ENCODE results near the gene TOMM6. TPM values are rescaled to one million over a fixed set of nuclear protein-coding genes. Genes with fewer than 3 reads are reported as not detected.

The TOMM6 gene
- 123 TPM for total RNA-seq

GRCh38 chr6:41787219-41787917, at the start of gene TOMM6:
TOMM6 (plus strand) TSS chr6:41787694; CDS start chr6:41787698, 4 bp downstream.
- peak; percentile 97 for DNase-seq (ENCODE audit: low spot score)

DNA sequence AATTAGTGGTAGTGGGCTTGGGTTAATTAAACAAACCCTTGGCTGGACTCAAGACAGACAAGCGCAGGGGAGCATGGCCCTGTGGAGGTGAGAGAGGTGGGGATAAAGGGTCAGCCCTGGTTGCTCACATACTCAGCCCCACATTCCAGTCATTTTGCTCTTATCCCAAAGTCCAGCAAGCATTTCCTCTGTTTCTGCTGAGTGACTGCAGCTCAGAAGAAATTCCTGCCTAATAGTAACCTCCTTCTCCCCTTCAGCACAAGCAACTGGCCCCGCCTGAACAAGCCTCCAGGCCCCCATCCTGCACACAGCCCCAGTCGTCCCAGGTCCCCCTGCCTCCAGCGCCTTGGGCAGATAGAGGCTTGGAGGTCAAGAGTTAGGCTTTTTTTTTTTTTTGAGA, 48.5 kb upstream of the TOMM6 start:
- no peak for DNase-seq (ENCODE audit: low spot score)

- no peak for DNase-seq (ENCODE audit: low spot score)
These were observed 46.9 kb upstream of the TOMM6 start for GRCh38 chr6:41740366-41741162.

DNA sequence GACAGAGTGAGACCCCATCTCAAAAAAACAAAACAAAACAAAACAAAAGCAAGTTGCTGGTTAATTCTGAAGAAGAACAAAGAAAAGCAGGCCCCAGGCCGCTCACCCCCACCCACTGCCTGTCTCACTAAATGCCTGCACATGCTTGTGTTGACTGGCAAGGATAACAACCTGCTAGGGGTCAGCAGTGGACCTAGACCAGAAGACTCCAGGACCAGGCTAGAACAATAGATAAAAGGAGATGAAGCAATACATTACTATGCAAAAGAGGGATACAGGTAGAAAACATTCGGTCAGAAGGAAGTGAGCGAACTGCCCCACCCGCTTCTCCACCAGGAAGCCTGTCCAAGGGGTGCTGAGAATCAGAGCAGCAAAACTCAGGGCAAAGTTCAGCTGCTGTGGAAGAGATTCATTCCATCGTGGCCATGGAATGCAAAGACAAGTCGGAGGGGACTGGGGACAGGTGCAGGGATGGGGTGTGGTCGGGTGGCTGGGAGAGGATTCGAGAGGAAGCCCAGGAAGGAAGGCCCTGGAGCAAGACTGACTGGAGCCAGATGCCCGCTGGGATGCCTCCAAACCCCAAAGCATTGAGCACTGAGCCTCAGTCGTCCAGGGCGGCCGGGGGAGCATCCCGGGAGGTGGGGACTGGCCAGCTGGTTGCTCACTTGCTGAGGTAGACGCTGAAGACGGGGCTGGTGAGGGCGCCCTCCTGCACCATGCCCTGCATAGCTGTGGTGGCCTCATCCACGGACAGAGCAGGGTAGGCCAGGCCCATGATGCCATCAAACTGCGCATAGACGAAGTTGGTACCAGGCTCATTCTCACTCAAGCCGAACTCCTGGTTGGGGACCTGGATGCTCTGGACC, 45.6 kb upstream of the TOMM6 start:
- DNase-seq (ENCODE audit: low spot score), result peak; percentile 73

GRCh38 chr6:41743406-41744235, 43.9 kb upstream of the TOMM6 start:
- no peak for DNase-seq (ENCODE audit: low spot score)

DNA sequence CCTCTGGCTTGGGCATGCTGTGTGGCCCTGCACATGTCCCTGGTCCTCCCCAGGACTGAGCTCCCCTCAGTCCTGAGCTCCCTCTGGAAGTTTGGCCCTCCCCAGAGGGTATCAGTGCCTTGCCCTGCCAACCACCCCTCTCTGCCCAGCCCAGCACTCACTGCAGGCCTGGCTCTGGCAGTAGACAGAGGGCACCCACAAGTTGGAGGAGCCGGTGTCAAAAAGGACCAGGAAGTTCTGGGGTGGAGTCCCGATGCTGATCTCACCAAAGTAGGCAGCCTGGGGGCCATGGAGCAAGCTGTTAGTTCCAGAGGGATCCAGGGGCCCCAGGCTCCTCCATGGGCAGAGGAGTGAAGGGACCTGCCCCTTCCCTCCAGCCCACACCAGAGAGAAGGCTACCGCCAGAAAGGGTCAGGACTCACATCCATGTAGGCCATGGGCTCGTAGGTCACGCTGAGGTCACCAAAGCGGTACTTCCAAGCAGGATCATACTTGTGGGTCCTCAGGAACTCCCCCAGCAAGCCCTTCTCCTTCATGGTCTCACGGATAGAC, 43.2 kb upstream of the TOMM6 start:
- no peak for DNase-seq (ENCODE audit: low spot score)

DNA sequence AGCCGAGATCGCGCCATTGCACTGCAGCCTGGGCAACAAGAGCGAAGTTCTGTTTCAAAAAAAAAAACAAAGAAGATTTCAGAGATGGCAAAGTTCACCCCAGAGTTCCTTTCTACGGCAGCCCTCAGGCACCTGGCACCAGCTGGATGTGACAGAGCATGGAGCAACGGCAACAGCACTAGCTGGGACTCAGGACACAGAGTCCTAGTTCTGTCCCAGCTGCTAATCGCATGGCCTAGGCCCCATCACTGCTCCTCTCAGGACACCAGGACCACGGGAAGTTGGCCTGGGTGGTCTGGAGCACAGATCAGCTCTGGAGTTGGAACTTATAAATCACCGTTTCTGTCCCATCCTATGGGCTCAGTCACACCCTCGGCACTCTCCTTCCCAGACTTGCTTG, 41.4 kb upstream of the TOMM6 start:
- no peak for DNase-seq (ENCODE audit: low spot score)

DNA sequence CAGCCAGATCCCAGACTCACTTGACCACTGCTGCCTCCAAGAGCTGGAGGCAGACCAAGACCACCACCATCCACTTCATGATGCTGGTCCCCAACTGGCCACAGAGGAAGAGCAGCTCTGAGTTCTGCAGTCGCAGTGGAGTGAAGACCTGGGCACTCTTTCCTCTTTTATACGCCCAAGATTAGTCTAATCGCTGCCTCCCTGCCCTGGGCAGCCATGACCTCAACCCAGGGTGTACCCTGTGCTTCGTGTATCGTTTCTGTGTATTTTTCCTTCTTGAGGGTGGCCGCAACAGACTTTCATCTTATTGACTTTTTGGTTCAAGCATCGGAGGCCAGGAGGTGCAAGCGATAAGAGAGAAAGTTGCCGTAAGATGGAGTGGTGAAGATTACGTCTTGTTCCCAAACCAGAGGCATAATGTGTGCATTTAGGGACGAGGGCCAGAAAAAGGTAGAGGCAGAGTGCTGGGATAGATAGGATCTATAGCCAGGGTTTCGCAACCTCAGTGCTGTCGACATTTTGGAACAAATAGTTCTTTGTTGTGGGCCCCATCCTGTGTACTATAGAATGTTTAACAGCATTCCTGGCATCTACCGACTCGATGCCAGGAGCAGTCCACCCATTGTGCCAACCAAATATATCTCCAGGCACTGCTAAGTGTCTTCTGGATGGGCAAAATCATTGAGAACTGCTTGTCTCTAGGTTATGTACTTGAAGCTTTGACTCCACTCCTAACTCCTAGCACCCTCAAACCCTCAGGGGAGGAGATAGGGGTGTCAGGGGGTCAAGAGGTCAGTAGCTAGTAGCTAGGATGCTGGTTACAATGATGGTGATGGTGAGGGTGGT, 40.0 kb upstream of the TOMM6 start, which contains the start of gene PGC:
Gene PGC, minus strand, starts transcription at position 142 of the 846 bp plus-strand sequence. Its CDS starts 63 bp downstream, at position 79.
- no peak for DNase-seq (ENCODE audit: low spot score)

DNA sequence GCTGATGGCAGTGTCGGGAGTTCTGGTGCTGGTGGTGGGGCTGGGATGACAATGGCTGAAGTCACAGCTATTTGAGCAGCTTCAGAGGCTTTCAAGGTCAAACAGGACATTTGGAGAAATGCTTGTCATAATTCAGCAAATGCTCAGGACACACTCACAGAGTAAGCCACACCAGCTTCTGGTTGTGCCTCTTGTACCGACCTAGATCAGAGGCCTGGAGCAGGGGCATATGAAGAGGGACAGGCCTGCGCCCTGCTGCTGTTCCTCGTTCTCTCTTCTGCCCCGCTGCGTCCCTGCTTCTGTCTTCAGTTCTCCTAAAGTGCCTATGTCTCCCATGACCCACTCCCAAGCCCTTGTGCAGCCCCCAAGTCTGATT, 39.4 kb upstream of the TOMM6 start:
- no peak for DNase-seq (ENCODE audit: low spot score)

DNA sequence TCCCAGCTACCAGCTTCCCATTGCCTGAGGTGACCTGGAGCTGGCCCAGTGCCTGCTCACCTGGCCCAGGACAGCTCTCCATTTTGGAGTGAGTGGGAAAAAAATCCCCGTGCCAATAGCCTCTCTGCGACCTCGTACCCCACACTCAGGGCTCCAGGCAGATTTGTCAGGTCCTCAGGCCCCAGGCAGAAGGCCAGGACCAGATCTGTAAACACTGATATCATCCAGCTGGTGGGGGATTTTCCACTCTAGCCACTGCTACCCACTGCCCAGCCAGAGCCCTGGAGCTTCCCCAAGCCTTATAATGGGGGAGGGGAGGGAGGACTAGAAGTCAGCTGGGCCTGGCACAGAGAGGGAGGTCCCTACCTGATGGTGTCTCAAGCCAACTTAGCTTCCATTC, 39.0 kb upstream of the TOMM6 start:
- no peak for DNase-seq (ENCODE audit: low spot score)

GRCh38 chr6:41750374-41750773, 37.1 kb upstream of the TOMM6 start:
- DNase-seq (ENCODE audit: low spot score), result no peak

- DNase-seq (ENCODE audit: low spot score), result no peak
These were observed 31.6 kb upstream of the TOMM6 start for GRCh38 chr6:41755895-41756294.

DNA sequence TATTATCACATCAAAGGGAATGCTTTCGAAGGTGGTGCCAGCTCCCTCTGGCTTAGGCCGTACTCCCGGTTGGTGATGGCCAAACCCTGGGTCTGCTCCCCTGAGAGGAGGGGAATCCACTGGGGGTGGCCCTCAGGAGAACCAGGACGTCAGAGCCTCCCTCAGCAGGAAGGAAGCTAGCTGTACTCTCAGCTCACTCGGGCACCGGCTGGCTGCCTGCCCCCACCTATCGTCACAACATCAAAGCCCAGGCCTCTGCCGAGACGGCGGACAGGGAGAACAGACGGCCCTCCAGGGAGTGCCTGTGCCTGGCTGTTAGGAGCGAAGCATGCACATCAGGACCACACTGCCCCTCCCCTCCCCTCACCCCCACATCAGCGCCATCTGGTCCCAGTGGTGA, 31.1 kb upstream of the TOMM6 start:
- no peak for DNase-seq (ENCODE audit: low spot score)

- DNase-seq (ENCODE audit: low spot score), result no peak
These were observed 30.2 kb upstream of the TOMM6 start for GRCh38 chr6:41757271-41757670.

DNA sequence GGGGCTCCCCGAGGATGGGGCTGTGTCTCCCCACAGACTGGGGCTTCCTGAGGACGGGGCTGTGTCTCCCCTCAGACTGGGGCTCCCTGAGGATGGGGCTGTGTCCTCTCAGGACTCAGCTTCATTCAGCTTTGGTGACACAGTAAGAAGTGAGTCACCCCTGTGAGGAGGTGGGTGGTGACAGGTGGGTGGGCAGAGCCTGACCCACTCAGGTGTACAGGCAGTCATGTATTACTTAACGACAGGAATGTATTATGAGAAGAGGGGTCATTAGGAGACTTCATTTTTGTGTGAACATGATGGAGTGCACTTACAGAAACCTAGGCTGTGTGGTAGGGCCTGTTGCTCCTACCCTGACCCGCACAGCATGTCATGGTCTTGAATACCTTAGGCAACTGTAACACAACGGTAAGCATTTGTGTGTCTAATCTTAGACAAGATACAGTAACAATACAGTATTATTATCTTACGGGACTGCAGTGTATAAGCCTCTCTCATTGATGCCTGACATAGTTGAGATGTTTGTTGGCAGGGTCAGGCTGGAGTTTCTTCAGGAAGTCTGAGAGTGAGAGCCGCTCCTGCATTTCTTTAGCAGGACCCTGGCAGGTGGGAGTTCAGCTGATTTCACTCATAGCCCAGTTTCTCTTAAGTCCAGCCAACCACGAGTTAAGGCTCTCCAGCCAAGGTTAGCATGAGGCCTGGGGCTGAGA, 29.4 kb upstream of the TOMM6 start:
- DNase-seq (ENCODE audit: low spot score), result no peak

GRCh38 chr6:41758641-41759035, 28.9 kb upstream of the TOMM6 start:
- DNase-seq (ENCODE audit: low spot score), result no peak

DNA sequence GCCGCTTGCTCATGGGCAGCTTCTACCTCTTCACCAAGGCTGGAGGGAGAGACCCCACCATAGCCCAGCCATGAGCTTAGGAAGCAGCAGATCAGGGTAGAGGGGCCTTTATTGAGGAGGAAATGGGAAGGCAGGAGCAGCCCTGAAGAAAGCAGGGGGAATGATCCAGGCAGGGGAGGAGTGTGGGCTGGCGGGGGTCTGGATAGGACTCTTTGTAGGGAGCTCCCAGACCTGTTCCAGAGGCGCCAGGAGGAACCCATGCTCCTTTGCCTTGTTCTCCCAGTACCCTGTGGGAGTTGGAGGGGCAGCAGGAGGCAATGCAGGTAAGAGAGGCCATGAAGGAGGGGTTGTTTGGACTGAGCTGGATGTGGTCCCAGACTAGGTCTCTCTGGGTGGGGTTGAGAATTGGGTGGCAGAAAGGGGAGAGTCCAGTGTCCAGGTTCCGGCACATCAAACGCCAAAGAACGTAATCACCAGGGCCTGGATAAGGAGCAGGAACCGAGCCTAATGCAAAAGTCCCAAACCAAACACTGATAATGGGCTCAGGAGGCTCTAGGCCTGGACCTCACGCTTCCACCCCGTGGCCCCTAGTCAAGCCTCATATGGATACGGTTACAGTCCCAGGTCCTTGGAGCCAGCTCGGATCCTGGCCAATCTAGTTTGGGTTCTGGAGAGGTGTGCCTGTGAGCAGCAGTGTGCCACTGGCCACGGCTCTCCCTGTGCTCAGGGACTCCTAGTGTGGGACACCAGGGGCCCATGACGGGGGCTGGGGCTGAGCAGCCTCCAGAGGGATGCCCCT, 28.2 kb upstream of the TOMM6 start:
- no peak for DNase-seq (ENCODE audit: low spot score)

GRCh38 chr6:41759905-41760579, 27.5 kb upstream of the TOMM6 start:
- DNase-seq (ENCODE audit: low spot score), result no peak
